Measurements from ENCODE around the gene PPP1CA. TPM values are rescaled to one million over a fixed set of nuclear protein-coding genes. Genes with fewer than 3 reads are reported as not detected.
A peak's percentile ranks its signal among the peaks of the same experiment; 100 is the strongest.

The PPP1CA gene
- total and polyA plus RNA-seq, 2 donors (not counting 1 experiment from before 2014, with no cell fraction given): 104 to 135 TPM

DNA sequence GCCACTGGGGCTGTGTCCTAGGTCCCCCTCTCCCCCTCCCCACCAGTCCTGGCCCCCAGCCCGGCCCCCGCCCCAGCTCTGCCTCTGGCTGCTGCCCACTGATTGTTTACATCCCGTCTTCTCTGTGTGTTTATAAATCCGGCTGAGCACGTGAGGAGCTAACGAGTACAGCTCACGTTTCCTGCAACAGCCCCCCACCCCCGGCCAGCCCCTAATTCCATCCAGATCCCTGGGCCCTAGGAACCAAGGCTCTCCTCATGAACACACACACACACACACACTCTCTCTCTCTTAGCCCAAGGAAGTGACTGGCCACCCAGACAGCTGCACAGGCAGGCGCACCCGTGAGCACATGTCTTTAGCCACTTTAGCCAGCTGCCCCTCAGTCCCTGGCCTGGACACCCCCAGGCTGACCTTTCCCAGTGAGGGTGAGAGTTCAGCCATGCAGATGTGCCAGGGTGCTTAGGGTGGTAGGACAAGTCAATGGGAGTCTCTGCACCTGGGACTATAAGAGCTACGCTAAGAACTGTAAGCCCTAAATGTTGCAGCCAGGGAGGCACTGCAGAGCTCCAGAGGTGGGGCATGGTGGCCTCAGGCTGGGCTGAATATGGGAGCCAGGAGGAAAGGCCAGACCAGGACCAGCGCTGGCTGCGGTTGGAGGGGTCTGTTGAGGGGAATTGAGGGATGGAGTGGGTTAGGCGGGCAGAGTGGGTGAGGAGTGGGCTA lies 31.1 kb downstream of the PPP1CA start:
- Histone ChIP-seq H3K9me3 (ENCODE audit: control insufficient read depth, insufficient read depth, low read depth, low read length) (no peaks in the 10 kb centered on the region), H3K9ac (ENCODE audit: insufficient read depth, low read length) (peak overlapping the region; percentile 13), H4K20me1 (ENCODE audit: control insufficient read depth, extremely low read depth, insufficient read depth, low read length) (no peaks in the 10 kb centered on the region), H3K4me1 (ENCODE audit: control insufficient read depth, extremely low read depth, insufficient read depth, low read length) (peaks cover 59% of the 10 kb centered on the region), H3K79me2 (ENCODE audit: control insufficient read depth, insufficient read depth, low read length) (peaks cover 37% of the 10 kb centered on the region), H3K4me2 (ENCODE audit: extremely low read depth, insufficient read depth, low read length) (peak overlapping the region; percentile 83), H2AFZ (ENCODE audit: low read length) (no peak overlapping the region), H3K4me3 (replicated peaks in 1 of 4; ENCODE audit: control extremely low read depth in 1 of 4, insufficient read depth in 1 of 4, low read depth in 3 of 4, low read length in 4 of 4) (peak overlapping the region in 2 of 4 experiments; percentile 15 to 74), H3K27ac (ENCODE audit: insufficient read depth, low read length) (peak overlapping the region; percentile 31), H3K36me3 (ENCODE audit: control insufficient read depth, insufficient read depth, low read length) (peaks cover 2% of the 10 kb centered on the region), H3K27me3 (ENCODE audit: control insufficient read depth, insufficient read depth, low read length) (no peaks in the 10 kb centered on the region)
- TF ChIP-seq EZH2 (IDR thresholded peaks at IDR 0.05; ENCODE audit: low read length, missing control alignments) (no peak), CTCF (conservative IDR thresholded peaks at IDR 0.05 in 1 of 2, IDR thresholded peaks at IDR 0.05 in 1 of 2; ENCODE audit: low read depth in 1 of 2, low read length in 2 of 2) (no peak)
- peak; percentile 59 to 85 for DNase-seq (ENCODE audit: low read depth in 2 of 2)

DNA sequence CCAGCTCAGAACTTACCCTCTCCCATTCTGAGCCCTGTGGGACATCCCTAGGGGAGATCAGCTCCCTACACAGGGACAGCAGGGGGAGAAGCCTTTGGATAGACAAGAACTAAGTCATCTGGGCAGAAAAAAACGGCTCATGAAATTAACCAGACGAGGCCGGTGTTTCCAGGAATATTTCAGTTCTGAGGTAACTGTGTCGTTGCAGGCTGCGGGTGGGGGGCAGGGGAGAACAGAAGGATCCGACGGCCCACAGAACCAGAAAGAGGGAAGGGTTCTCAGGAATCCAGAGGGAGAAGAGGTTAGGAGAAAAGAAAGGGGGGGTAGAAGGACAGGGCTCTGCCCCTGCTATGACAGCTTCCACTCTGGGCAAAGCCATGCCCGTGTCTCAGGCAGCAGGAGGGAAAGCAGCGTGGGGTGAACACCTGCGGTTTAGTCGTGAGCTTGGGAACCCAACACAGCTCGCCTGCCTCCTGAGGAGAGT lies 31.8 kb downstream of the PPP1CA start:
- Histone ChIP-seq H3K9me3 (ENCODE audit: control insufficient read depth, insufficient read depth, low read depth, low read length) (no peaks in the 10 kb centered on the region), H3K4me2 (ENCODE audit: extremely low read depth, insufficient read depth, low read length) (peak overlapping the region; percentile 66), H3K4me3 (replicated peaks in 1 of 4; ENCODE audit: control extremely low read depth in 1 of 4, insufficient read depth in 1 of 4, low read depth in 3 of 4, low read length in 4 of 4) (no peak overlapping the region), H3K9ac (ENCODE audit: insufficient read depth, low read length) (no peak overlapping the region), H3K79me2 (ENCODE audit: control insufficient read depth, insufficient read depth, low read length) (peaks cover 37% of the 10 kb centered on the region), H3K36me3 (ENCODE audit: control insufficient read depth, insufficient read depth, low read length) (peaks cover 6% of the 10 kb centered on the region), H4K20me1 (ENCODE audit: control insufficient read depth, extremely low read depth, insufficient read depth, low read length) (no peaks in the 10 kb centered on the region), H3K27me3 (ENCODE audit: control insufficient read depth, insufficient read depth, low read length) (no peaks in the 10 kb centered on the region), H2AFZ (ENCODE audit: low read length) (no peak overlapping the region), H3K27ac (ENCODE audit: insufficient read depth, low read length) (peak overlapping the region; percentile 44), H3K4me1 (ENCODE audit: control insufficient read depth, extremely low read depth, insufficient read depth, low read length) (peaks cover 54% of the 10 kb centered on the region)
- no peak for TF ChIP-seq EZH2 (IDR thresholded peaks at IDR 0.05; ENCODE audit: low read length, missing control alignments)
- TF ChIP-seq CTCF (conservative IDR thresholded peaks at IDR 0.05 in 1 of 2, IDR thresholded peaks at IDR 0.05 in 1 of 2; ENCODE audit: low read depth in 1 of 2, low read length in 2 of 2): no peak
- DNase-seq (ENCODE audit: low read depth in 2 of 2): peak in 1 of 2 donors; percentile 73

GRCh38 chr11:67369275-67369674 lies 32.4 kb downstream of the PPP1CA start:
- Histone ChIP-seq H3K27me3 (ENCODE audit: control insufficient read depth, insufficient read depth, low read length) (no peaks in the 10 kb centered on the region), H2AFZ (ENCODE audit: low read length) (no peak overlapping the region), H3K4me3 (replicated peaks in 1 of 4; ENCODE audit: control extremely low read depth in 1 of 4, insufficient read depth in 1 of 4, low read depth in 3 of 4, low read length in 4 of 4) (no peak overlapping the region), H3K79me2 (ENCODE audit: control insufficient read depth, insufficient read depth, low read length) (peaks cover 37% of the 10 kb centered on the region), H3K27ac (ENCODE audit: insufficient read depth, low read length) (peak overlapping the region; percentile 44), H3K9ac (ENCODE audit: insufficient read depth, low read length) (no peak overlapping the region), H3K4me1 (ENCODE audit: control insufficient read depth, extremely low read depth, insufficient read depth, low read length) (peaks cover 48% of the 10 kb centered on the region), H4K20me1 (ENCODE audit: control insufficient read depth, extremely low read depth, insufficient read depth, low read length) (no peaks in the 10 kb centered on the region), H3K36me3 (ENCODE audit: control insufficient read depth, insufficient read depth, low read length) (peaks cover 12% of the 10 kb centered on the region), H3K4me2 (ENCODE audit: extremely low read depth, insufficient read depth, low read length) (no peak overlapping the region), H3K9me3 (ENCODE audit: control insufficient read depth, insufficient read depth, low read depth, low read length) (no peaks in the 10 kb centered on the region)
- no peak for TF ChIP-seq CTCF (conservative IDR thresholded peaks at IDR 0.05 in 1 of 2, IDR thresholded peaks at IDR 0.05 in 1 of 2; ENCODE audit: low read depth in 1 of 2, low read length in 2 of 2)
- TF ChIP-seq EZH2 (IDR thresholded peaks at IDR 0.05; ENCODE audit: low read length, missing control alignments): no peak
- no peak for DNase-seq (ENCODE audit: low read depth in 2 of 2)

Data from fibroblast of lung (primary cell).